HepG2 (cell line): ENCODE data around the gene PRIMA1. TPM values are rescaled to one million over a fixed set of nuclear protein-coding genes. Genes with fewer than 3 reads are reported as not detected.
A peak's percentile ranks its signal among the peaks of the same experiment; 100 is the strongest.

Experiments used
- BORCS8-MEF2B ChIP-seq: sonication (generic); formaldehyde crosslinking; IDR thresholded peaks from 2 replicates; pipeline ENCODE4 v1.8.0; 2022; ENCODE audit warnings: mild to moderate bottlenecking, missing genetic modification reagents
- CENPX ChIP-seq: sonication (generic); formaldehyde crosslinking; IDR thresholded peaks from 2 replicates; pipeline ENCODE4 v1.9.0; 2021; ENCODE audit warnings: mild to moderate bottlenecking, missing genetic modification reagents, moderate library complexity
- GPN1 ChIP-seq: sonication (generic); formaldehyde crosslinking; IDR thresholded peaks from 2 replicates; pipeline ENCODE4 v1.5.1; 2020; ENCODE audit warnings: missing genetic modification reagents, borderline replicate concordance
- MAFF ChIP-seq: IDR thresholded peaks from 2 replicates; pipeline ENCODE4 v1.6.1; 2011; ENCODE audit warnings: low read depth, low read length, improper control_type of control experiment
- PLRG1 ChIP-seq: fragments of 450-650 bp; conservative IDR thresholded peaks from 2 replicates; pipeline ENCODE4 v1.6.1; 2016
- ZFP82 ChIP-seq: sonication (generic); formaldehyde crosslinking; IDR thresholded peaks from 2 replicates; pipeline ENCODE4 v1.5.1; 2020; ENCODE audit warnings: mild to moderate bottlenecking, missing genetic modification reagents, borderline replicate concordance
- ZNF17 ChIP-seq: sonication (generic); formaldehyde crosslinking; IDR thresholded peaks from 2 replicates; pipeline ENCODE4 v1.5.0; 2020; ENCODE audit warnings: mild to moderate bottlenecking, missing genetic modification reagents
- ZNF251 ChIP-seq: sonication (generic); formaldehyde crosslinking; IDR thresholded peaks from 2 replicates; pipeline ENCODE4 v1.9.0; 2021; ENCODE audit warnings: mild to moderate bottlenecking, missing genetic modification reagents
- ZNF274 ChIP-seq: sonication (generic); formaldehyde crosslinking; IDR thresholded peaks from 2 replicates; pipeline ENCODE4 v1.5.1; 2020; ENCODE audit warnings: mild to moderate bottlenecking, missing genetic modification reagents
- ZNF430 ChIP-seq: sonication (generic); formaldehyde crosslinking; IDR thresholded peaks from 2 replicates; pipeline ENCODE4 v1.9.0; 2021; ENCODE audit warnings: mild to moderate bottlenecking, missing genetic modification reagents
- ZNF557 ChIP-seq: sonication (generic); formaldehyde crosslinking; IDR thresholded peaks from 2 replicates; pipeline ENCODE4 v1.4.0; 2020; ENCODE audit warnings: missing genetic modification reagents
- polyA plus RNA-seq, 8 experiments: library from polyadenylated mRNA; depleted of rRNA in 3 of 8; stranded (reverse) in 7 of 8; unstranded in 1 of 8; fragments of >200 nt; fragmentation: Illumina TruSeq in 4 of 8; extraction: Trizol in 4 of 8; gene quantifications; 2 replicates each; pipeline versions ENCODE4 v1.2.1 to v1.2.3, GENCODE V29; 2011 to 2016; ENCODE audit warnings: low read depth in 4 of 8, missing spikeins in 1 of 8, mixed read lengths in 1 of 8; ENCODE audit not compliant: insufficient read depth in 1 of 8
- total RNA-seq, 5 experiments: library from RNA; depleted of rRNA; stranded (reverse); fragments of >200 nt; fragmentation: Illumina TruSeq; extraction: Trizol; gene quantifications; 2 replicates each; pipeline ENCODE4 v1.2.3, GENCODE V29; 2016; ENCODE audit warnings: low read depth in 1 of 5
- TF ChIP-seq, protein P1 (sequence below): sonication (generic); formaldehyde crosslinking; IDR thresholded peaks from 2 replicates; pipeline ENCODE4 v1.4.0; 2020; ENCODE audit warnings: missing genetic modification reagents, borderline replicate concordance
- TF ChIP-seq, protein P2 (sequence below): sonication (generic); formaldehyde crosslinking; IDR thresholded peaks from 2 replicates; pipeline ENCODE4 v1.4.0; 2020; ENCODE audit warnings: missing genetic modification reagents
- TF ChIP-seq, protein P3 (sequence below): sonication (generic); formaldehyde crosslinking; conservative IDR thresholded peaks from 2 replicates; pipeline ENCODE4 v1.4.0; 2020; ENCODE audit warnings: mild to moderate bottlenecking, missing genetic modification reagents, moderate library complexity
- TF ChIP-seq, protein P4 (sequence below): sonication (generic); formaldehyde crosslinking; IDR thresholded peaks from 2 replicates; pipeline ENCODE4 v1.8.0; 2022; ENCODE audit warnings: mild to moderate bottlenecking, missing genetic modification reagents, moderate library complexity
- TF ChIP-seq, protein P5 (sequence below): sonication (generic); formaldehyde crosslinking; IDR thresholded peaks from 2 replicates; pipeline ENCODE4 v1.8.0; 2022; ENCODE audit warnings: mild to moderate bottlenecking, missing genetic modification reagents

PRIMA1 gene
- total and polyA plus RNA-seq, 2 of the 13 experiments (the other 11 are each of a cell fraction or from before 2014, with no cell fraction given), result 2.4 to 3.2 TPM

DNA sequence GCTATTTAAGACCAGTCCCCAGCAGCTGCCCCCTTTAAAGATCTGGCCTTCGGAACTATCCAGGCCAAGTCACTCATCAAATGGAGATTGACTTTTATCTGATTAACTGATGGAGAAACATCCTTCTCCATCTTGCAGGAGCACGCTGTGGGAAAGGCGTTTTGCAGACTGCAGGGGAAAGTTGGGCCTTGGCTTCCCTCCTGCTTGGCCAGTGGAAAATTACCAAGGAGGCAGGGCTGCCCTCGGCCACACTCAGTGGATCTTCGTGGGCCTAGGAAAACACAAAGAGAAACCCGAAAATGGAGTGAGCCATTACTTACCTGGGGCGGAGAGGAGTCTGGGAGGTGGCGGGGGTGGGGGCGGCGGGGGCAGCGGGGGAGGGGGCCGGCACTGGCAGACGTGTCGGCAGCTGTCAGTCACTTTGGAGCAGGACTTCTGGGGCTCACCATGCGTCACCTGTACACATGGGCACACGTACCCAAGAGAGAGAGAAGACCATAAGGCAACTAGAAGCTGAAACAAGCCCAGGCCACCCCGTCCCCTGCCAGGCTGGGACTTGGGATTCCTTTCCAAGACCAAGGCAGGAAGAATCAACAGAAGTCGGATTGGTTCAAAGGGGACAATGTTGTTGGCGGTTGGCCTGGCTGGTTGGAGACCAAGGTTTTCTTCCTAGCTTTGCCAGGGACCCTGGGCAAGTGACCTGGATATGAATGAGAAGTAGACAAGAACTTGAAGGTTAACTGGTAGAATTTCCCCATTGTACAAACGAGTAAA is 9.2 kb downstream of the PRIMA1 start (continued):
- TF ChIP-seq, protein P1, sequence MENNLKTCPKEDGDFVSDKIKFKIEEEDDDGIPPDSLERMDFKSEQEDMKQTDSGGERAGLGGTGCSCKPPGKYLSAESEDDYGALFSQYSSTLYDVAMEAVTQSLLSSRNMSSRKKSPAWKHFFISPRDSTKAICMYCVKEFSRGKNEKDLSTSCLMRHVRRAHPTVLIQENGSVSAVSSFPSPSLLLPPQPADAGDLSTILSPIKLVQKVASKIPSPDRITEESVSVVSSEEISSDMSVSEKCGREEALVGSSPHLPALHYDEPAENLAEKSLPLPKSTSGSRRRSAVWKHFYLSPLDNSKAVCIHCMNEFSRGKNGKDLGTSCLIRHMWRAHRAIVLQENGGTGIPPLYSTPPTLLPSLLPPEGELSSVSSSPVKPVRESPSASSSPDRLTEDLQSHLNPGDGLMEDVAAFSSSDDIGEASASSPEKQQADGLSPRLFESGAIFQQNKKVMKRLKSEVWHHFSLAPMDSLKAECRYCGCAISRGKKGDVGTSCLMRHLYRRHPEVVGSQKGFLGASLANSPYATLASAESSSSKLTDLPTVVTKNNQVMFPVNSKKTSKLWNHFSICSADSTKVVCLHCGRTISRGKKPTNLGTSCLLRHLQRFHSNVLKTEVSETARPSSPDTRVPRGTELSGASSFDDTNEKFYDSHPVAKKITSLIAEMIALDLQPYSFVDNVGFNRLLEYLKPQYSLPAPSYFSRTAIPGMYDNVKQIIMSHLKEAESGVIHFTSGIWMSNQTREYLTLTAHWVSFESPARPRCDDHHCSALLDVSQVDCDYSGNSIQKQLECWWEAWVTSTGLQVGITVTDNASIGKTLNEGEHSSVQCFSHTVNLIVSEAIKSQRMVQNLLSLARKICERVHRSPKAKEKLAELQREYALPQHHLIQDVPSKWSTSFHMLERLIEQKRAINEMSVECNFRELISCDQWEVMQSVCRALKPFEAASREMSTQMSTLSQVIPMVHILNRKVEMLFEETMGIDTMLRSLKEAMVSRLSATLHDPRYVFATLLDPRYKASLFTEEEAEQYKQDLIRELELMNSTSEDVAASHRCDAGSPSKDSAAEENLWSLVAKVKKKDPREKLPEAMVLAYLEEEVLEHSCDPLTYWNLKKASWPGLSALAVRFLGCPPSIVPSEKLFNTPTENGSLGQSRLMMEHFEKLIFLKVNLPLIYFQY (CRISPR knock-in tag), result no peak
- no peak for TF ChIP-seq ZNF430
- TF ChIP-seq ZNF251 (CRISPR knock-in tag), result no peak
- TF ChIP-seq, protein P2, sequence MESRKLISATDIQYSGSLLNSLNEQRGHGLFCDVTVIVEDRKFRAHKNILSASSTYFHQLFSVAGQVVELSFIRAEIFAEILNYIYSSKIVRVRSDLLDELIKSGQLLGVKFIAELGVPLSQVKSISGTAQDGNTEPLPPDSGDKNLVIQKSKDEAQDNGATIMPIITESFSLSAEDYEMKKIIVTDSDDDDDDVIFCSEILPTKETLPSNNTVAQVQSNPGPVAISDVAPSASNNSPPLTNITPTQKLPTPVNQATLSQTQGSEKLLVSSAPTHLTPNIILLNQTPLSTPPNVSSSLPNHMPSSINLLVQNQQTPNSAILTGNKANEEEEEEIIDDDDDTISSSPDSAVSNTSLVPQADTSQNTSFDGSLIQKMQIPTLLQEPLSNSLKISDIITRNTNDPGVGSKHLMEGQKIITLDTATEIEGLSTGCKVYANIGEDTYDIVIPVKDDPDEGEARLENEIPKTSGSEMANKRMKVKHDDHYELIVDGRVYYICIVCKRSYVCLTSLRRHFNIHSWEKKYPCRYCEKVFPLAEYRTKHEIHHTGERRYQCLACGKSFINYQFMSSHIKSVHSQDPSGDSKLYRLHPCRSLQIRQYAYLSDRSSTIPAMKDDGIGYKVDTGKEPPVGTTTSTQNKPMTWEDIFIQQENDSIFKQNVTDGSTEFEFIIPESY (CRISPR knock-in tag), result 0 out of 2 replicates have a peak, but pooled peaks have one; percentile 26
- TF ChIP-seq, protein P3, sequence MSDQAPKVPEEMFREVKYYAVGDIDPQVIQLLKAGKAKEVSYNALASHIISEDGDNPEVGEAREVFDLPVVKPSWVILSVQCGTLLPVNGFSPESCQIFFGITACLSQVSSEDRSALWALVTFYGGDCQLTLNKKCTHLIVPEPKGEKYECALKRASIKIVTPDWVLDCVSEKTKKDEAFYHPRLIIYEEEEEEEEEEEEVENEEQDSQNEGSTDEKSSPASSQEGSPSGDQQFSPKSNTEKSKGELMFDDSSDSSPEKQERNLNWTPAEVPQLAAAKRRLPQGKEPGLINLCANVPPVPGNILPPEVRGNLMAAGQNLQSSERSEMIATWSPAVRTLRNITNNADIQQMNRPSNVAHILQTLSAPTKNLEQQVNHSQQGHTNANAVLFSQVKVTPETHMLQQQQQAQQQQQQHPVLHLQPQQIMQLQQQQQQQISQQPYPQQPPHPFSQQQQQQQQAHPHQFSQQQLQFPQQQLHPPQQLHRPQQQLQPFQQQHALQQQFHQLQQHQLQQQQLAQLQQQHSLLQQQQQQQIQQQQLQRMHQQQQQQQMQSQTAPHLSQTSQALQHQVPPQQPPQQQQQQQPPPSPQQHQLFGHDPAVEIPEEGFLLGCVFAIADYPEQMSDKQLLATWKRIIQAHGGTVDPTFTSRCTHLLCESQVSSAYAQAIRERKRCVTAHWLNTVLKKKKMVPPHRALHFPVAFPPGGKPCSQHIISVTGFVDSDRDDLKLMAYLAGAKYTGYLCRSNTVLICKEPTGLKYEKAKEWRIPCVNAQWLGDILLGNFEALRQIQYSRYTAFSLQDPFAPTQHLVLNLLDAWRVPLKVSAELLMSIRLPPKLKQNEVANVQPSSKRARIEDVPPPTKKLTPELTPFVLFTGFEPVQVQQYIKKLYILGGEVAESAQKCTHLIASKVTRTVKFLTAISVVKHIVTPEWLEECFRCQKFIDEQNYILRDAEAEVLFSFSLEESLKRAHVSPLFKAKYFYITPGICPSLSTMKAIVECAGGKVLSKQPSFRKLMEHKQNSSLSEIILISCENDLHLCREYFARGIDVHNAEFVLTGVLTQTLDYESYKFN (CRISPR knock-in tag), result no peak
- TF ChIP-seq, protein P4, sequence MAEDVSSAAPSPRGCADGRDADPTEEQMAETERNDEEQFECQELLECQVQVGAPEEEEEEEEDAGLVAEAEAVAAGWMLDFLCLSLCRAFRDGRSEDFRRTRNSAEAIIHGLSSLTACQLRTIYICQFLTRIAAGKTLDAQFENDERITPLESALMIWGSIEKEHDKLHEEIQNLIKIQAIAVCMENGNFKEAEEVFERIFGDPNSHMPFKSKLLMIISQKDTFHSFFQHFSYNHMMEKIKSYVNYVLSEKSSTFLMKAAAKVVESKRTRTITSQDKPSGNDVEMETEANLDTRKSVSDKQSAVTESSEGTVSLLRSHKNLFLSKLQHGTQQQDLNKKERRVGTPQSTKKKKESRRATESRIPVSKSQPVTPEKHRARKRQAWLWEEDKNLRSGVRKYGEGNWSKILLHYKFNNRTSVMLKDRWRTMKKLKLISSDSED (CRISPR knock-in tag), result no peak
- no peak for TF ChIP-seq PLRG1
- TF ChIP-seq ZFP82 (CRISPR knock-in tag), result no peak
- no peak for TF ChIP-seq BORCS8-MEF2B
- TF ChIP-seq ZNF274, result no peak; the same call in 1 of the 2 replicates
- TF ChIP-seq, protein P5, sequence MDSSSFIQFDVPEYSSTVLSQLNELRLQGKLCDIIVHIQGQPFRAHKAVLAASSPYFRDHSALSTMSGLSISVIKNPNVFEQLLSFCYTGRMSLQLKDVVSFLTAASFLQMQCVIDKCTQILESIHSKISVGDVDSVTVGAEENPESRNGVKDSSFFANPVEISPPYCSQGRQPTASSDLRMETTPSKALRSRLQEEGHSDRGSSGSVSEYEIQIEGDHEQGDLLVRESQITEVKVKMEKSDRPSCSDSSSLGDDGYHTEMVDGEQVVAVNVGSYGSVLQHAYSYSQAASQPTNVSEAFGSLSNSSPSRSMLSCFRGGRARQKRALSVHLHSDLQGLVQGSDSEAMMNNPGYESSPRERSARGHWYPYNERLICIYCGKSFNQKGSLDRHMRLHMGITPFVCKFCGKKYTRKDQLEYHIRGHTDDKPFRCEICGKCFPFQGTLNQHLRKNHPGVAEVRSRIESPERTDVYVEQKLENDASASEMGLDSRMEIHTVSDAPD (CRISPR knock-in tag), result no peak
- no peak for TF ChIP-seq CENPX (CRISPR knock-in tag)
- TF ChIP-seq GPN1 (CRISPR knock-in tag), result no peak
- 0 out of 2 replicates have a peak, but pooled peaks have one; percentile 5 for TF ChIP-seq ZNF557 (CRISPR knock-in tag)
- no peak for TF ChIP-seq MAFF
- no peak for TF ChIP-seq ZNF17
